MCF 10A (cell line): Measurements from ENCODE around the gene KDM4C. TPM values are rescaled to one million over a fixed set of nuclear protein-coding genes. Genes with fewer than 3 reads are reported as not detected.

ENCODE experiments used
- BruUV-seq: library from RNA; stranded (reverse); fragments of 400-500 nt; replicated peaks from 2 replicates; lab custom pipeline; 2021; lab: Mats Ljungman, UMichigan
- CTCF ChIA-PET: fragments of 300-600 bp; sonication (Branson Sonifier 250); formaldehyde crosslinking; extraction: SDS; loops from one replicate; lab custom pipeline; 2021; ENCODE audit warnings: antibody characterized with exemption, inconsistent platforms; lab: Yijun Ruan, JAX
- POLR2A ChIA-PET: fragments of 300-600, 350-650 bp; sonication (Branson Sonifier 250); formaldehyde crosslinking; extraction: SDS; loops from one replicate; lab custom pipeline; 2020; ENCODE audit warnings: antibody characterized with exemption, inconsistent platforms; lab: Yijun Ruan, JAX
- DNase-seq: peaks from one replicate; pipeline ENCODE4 v3.0.0-alpha.2; 2018; ENCODE audit not compliant: unreplicated experiment
- H3K27ac Mint-ChIP-seq: one replicate; pipeline ENCODE4 v1.8.0; 2022; ENCODE audit warnings: mild to moderate bottlenecking, low read depth, mixed read lengths; ENCODE audit not compliant: unreplicated experiment
- H3K27me3 Mint-ChIP-seq: one replicate; pipeline ENCODE4 v1.8.0; 2022; ENCODE audit warnings: mixed read lengths; ENCODE audit not compliant: insufficient read depth, unreplicated experiment
- H3K36me3 Mint-ChIP-seq: one replicate; pipeline ENCODE4 v1.8.0; 2022; ENCODE audit warnings: mild to moderate bottlenecking, moderate library complexity, mixed read lengths; ENCODE audit not compliant: insufficient read depth, unreplicated experiment
- H3K4me1 Mint-ChIP-seq: one replicate; pipeline ENCODE4 v1.8.0; 2022; ENCODE audit warnings: mixed read lengths; ENCODE audit not compliant: insufficient read depth, unreplicated experiment
- H3K4me3 Mint-ChIP-seq: one replicate; pipeline ENCODE4 v1.8.0; 2022; ENCODE audit warnings: mild to moderate bottlenecking, moderate library complexity, mixed read lengths; ENCODE audit not compliant: unreplicated experiment
- H3K9me3 Mint-ChIP-seq: one replicate; pipeline ENCODE4 v1.8.0; 2022; ENCODE audit warnings: mixed read lengths; ENCODE audit not compliant: unreplicated experiment
- intact Hi-C: fragments of 100-400 bp; cut with micrococcal nuclease; formaldehyde crosslinking; loops from 2 replicates; pipeline ENCODE4 v1.14.1; 2022
- total RNA-seq: library from RNA; stranded (reverse); gene quantifications from 2 replicates; pipeline ENCODE4 v1.2.3, GENCODE V29; 2022
- TF ChIP-seq, protein P1 (sequence below): fragments of 200-600 bp; IDR thresholded peaks from one replicate; pipeline ENCODE4 v1.8.0; 2022; ENCODE audit warnings: antibody characterized with exemption, mild to moderate bottlenecking; ENCODE audit not compliant: unreplicated experiment

The KDM4C gene
- total RNA-seq, 1 experiment from 2014 or later: 29.5 TPM

DNA sequence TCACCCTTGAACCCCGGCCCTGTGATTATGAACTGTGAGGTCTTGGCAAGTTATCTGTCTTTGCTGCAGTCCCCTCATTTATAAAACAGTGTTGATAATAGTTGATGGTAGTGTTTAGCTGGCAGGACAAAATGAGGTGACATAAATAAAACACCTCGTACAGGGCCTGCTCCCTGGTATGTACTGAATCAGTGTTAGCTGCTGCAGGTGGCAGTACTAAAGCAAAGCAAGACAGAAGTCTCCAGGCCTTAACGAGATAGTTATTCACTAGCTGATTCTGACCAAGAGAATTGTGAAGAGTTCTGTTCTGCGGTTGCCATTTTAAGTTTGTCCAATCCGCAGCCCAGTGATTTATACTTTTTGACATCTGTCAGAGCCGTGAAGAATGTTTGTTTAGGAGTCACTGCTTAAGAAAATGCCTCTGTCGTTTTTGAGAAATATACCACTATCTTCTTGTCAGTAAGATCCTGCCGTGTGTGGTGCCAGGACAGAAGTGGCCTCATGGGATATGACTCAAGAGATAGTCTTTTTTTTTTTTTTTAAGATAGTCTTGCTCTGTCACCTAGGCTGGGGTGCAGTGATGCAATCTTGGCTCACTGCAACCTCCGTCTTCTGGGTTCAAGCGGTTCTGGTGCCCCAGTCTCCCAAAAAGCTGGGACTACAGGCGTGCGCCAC lies 75.9 kb downstream of the KDM4C start:
- Mint-ChIP-seq H3K36me3 (peaks cover 32% of the 10 kb centered on the region), H3K9me3 (no peaks in the 10 kb centered on the region), H3K27me3 (no peaks in the 10 kb centered on the region), H3K4me3 (no peak overlapping the region), H3K4me1 (no peaks in the 10 kb centered on the region), H3K27ac (no peak overlapping the region)
- ChIA-PET CTCF (interaction anchor here (0.6 kb wide), 1 partner anchor 13 kb away, joined by 3 read pairs; no protein-coding TSS in a partner anchor), POLR2A (interaction anchor here (1.1 kb wide), 1 partner anchor 105 kb away, joined by 3 read pairs; no protein-coding TSS in a partner anchor)
- BruUV-seq: no TSS peak
- DNase-seq: no peak
- intact Hi-C loops: no loop called here
- TF ChIP-seq, protein P1, sequence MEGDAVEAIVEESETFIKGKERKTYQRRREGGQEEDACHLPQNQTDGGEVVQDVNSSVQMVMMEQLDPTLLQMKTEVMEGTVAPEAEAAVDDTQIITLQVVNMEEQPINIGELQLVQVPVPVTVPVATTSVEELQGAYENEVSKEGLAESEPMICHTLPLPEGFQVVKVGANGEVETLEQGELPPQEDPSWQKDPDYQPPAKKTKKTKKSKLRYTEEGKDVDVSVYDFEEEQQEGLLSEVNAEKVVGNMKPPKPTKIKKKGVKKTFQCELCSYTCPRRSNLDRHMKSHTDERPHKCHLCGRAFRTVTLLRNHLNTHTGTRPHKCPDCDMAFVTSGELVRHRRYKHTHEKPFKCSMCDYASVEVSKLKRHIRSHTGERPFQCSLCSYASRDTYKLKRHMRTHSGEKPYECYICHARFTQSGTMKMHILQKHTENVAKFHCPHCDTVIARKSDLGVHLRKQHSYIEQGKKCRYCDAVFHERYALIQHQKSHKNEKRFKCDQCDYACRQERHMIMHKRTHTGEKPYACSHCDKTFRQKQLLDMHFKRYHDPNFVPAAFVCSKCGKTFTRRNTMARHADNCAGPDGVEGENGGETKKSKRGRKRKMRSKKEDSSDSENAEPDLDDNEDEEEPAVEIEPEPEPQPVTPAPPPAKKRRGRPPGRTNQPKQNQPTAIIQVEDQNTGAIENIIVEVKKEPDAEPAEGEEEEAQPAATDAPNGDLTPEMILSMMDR: no peak

DNA sequence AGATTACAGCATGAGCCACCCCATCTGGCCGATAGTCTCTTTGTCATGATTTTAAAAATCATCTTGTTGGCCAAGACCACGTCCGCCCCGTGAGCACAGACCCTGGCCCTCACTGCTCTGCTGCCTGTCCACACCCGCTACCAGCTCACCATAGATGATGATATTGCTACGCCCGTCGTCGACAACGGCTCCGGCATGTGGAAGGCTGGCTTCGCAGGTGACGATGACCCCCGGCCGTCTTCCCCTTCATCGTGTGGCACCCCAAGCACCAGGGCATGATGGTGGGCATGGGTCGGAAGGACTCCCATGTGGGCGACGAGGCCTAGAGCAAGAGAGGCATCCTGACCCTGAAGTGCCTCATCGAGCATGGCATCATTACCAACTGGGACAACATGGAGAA lies 76.5 kb downstream of the KDM4C start:
- TF ChIP-seq, protein P1: no peak
- no peak overlapping the region for H3K4me3 Mint-ChIP-seq
- H3K36me3 Mint-ChIP-seq: peaks cover 32% of the 10 kb centered on the region
- intact Hi-C loops: no loop called here
- no peaks in the 10 kb centered on the region for H3K27me3 Mint-ChIP-seq
- H3K9me3 Mint-ChIP-seq: no peaks in the 10 kb centered on the region
- H3K4me1 Mint-ChIP-seq: no peaks in the 10 kb centered on the region
- ChIA-PET POLR2A (interaction anchor here (1.1 kb wide), 1 partner anchor 104 kb away, joined by 3 read pairs; no protein-coding TSS in a partner anchor), CTCF (interaction anchor here (0.6 kb wide), 1 partner anchor 13 kb away, joined by 3 read pairs; no protein-coding TSS in a partner anchor)
- DNase-seq: no peak
- H3K27ac Mint-ChIP-seq: no peak overlapping the region
- no TSS peak for BruUV-seq

DNA sequence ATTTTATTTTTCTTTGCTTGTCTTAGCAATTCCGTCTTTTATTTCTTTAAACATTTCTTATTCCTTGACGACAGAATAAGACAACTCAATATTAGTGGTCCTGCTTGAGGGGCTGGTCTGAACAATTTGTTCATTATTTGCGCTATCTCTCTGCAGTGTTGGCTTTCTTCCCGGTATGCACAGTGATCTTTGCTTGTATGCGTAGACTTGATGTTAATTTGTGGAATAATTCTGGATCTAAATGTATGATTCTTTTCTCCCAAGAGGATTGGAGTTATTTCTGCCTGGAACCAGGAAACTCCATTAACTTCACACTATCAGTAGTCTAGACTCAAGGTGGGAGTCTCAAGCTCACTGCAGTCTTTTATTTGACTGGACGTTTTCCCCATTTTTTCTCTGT lies 80.4 kb downstream of the KDM4C start:
- ChIA-PET POLR2A (no interaction called here), CTCF (interaction anchor here (0.7 kb wide), 1 partner anchor 11 kb away, joined by 3 read pairs; no protein-coding TSS in a partner anchor)
- H3K9me3 Mint-ChIP-seq: no peaks in the 10 kb centered on the region
- no peak overlapping the region for H3K27ac Mint-ChIP-seq
- TF ChIP-seq, protein P1: no peak
- BruUV-seq: no TSS peak
- no peaks in the 10 kb centered on the region for H3K27me3 Mint-ChIP-seq
- DNase-seq: no peak
- no peaks in the 10 kb centered on the region for H3K4me1 Mint-ChIP-seq
- peaks cover 38% of the 10 kb centered on the region for H3K36me3 Mint-ChIP-seq
- intact Hi-C loops: no loop called here
- no peak overlapping the region for H3K4me3 Mint-ChIP-seq

- Mint-ChIP-seq H3K27me3 (no peaks in the 10 kb centered on the region), H3K4me3 (no peak overlapping the region), H3K27ac (no peak overlapping the region), H3K4me1 (no peaks in the 10 kb centered on the region), H3K9me3 (no peaks in the 10 kb centered on the region), H3K36me3 (peaks cover 18% of the 10 kb centered on the region)
- intact Hi-C loops: no loop called here
- peak; percentile 28 for DNase-seq
- no TSS peak for BruUV-seq
- ChIA-PET CTCF (interaction anchor here (0.7 to 3.4 kb wide), 2 partner anchors 15 to 981 kb away, joined by 4 to 25 read pairs; no protein-coding TSS in a partner anchor), POLR2A (no interaction called here)
- TF ChIP-seq, protein P1: no peak
Observed at GRCh38 chr9:6842584-6842947, 84.8 kb downstream of the KDM4C start.
